Measurements from ENCODE around the gene SLC43A3. TPM values are rescaled to one million over a fixed set of nuclear protein-coding genes. Genes with fewer than 3 reads are reported as not detected.

The SLC43A3 gene
- polyA plus RNA-seq, 1 donor, result 13.4 TPM

DNA sequence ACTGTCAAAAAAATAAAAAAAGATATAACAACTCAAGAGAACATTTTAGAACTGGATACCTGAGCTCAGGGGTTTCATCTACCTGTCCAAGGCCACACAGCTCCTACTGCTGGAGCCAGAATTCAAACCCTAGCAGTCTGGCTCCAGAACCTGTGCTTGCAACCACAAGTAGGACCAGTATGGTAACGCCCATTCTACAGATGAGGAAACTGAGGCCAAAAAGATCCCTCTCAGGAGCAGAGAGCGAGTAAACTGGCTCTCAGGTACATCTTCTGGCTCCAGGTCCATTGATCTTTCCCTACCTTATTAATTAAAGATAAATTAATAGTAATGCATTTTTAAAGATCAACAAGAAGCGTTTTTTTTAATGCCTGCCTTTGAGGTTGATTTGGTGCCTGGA, 69.6 kb downstream of the SLC43A3 start:
- H3K9me3 ChIP-seq (ENCODE audit: control insufficient read depth, low read depth, low read length), result no peaks in the 10 kb centered on the region
- no peak overlapping the region for H3K27ac ChIP-seq (ENCODE audit: low read length)
- no peaks in the 10 kb centered on the region for H3K36me3 ChIP-seq (ENCODE audit: control insufficient read depth, insufficient read depth, low read length)
- H3K4me3 ChIP-seq (ENCODE audit: low read length), result no peak overlapping the region
- H3K4me1 ChIP-seq (ENCODE audit: control insufficient read depth, insufficient read depth, low read length), result no peaks in the 10 kb centered on the region
- peaks cover 2% of the 10 kb centered on the region for H3K27me3 ChIP-seq (ENCODE audit: control insufficient read depth, insufficient read depth, low read length)
- no CpG with 5 or more reads among the region's 3 CpGs for WGBS (ENCODE audit: insufficient coverage, low lambda C conversion rate)
- no peak for DNase-seq

Other genes starting within 250 kb of the SLC43A3 start
- gene LRRC55, start 245.2 kb downstream of the SLC43A3 start, polyA plus RNA-seq, result 2.5 TPM
- gene APLNR, start 189.9 kb downstream of the SLC43A3 start, polyA plus RNA-seq, result 22.8 TPM
- gene TNKS1BP1, start 102.2 kb downstream of the SLC43A3 start, polyA plus RNA-seq, result 103 TPM
- gene SSRP1, start 91.2 kb downstream of the SLC43A3 start, polyA plus RNA-seq, result 94.7 TPM
- 2.1 TPM for gene P2RX3, start 88.8 kb downstream of the SLC43A3 start, polyA plus RNA-seq
- 0.07 TPM for gene PRG3, start 46.0 kb downstream of the SLC43A3 start, polyA plus RNA-seq
- 0.24 TPM for gene PRG2, start 36.5 kb downstream of the SLC43A3 start, polyA plus RNA-seq
- 0.60 TPM for gene RTN4RL2, start 33.4 kb upstream of the SLC43A3 start, polyA plus RNA-seq
- 16.0 TPM for gene SLC43A1, start 88.6 kb upstream of the SLC43A3 start, polyA plus RNA-seq
- gene TIMM10, start 103.6 kb upstream of the SLC43A3 start, polyA plus RNA-seq, result 29.8 TPM
- gene SMTNL1, start 110.5 kb upstream of the SLC43A3 start, polyA plus RNA-seq, result 0.58 TPM
- gene UBE2L6, start 140.6 kb upstream of the SLC43A3 start, polyA plus RNA-seq, result 60.3 TPM
- gene SERPING1, start 170.6 kb upstream of the SLC43A3 start, polyA plus RNA-seq, result 48.9 TPM
- gene YPEL4, start 222.8 kb upstream of the SLC43A3 start, polyA plus RNA-seq, result 2.6 TPM
- 13.8 TPM for gene CLP1, start 230.6 kb upstream of the SLC43A3 start, polyA plus RNA-seq
- 46.4 TPM for gene ZDHHC5, start 241.0 kb upstream of the SLC43A3 start, polyA plus RNA-seq

All from large intestine (tissue), 3 donors.